Measurements from ENCODE around the gene GVQW3. TPM values are rescaled to one million over a fixed set of nuclear protein-coding genes. Genes with fewer than 3 reads are reported as not detected.
A peak's percentile ranks its signal among the peaks of the same experiment; 100 is the strongest.

The GVQW3 gene
- total and polyA plus RNA-seq, 9 donors, result 2.7 to 6.0 (median 3.5) TPM

GRCh38 chr11:76443268-76443980, 62.3 kb downstream of the GVQW3 start:
- DNase-seq, result peak; percentile 9
- Histone ChIP-seq H3K4me1 (ENCODE audit: control insufficient read depth, insufficient read depth, low read length) (peaks cover 5% of the 10 kb centered on the region), H3K27me3 (ENCODE audit: control insufficient read depth, insufficient read depth, low read length) (no peaks in the 10 kb centered on the region), H3K9me3 (replicated peaks; ENCODE audit: control insufficient read depth, low read depth, low read length) (no peaks in the 10 kb centered on the region), H3K36me3 (ENCODE audit: control insufficient read depth, insufficient read depth, low read length) (peaks cover 3% of the 10 kb centered on the region), H3K4me3 (ENCODE audit: low read length) (peak overlapping the region; percentile 94), H3K27ac (ENCODE audit: low read length) (peak overlapping the region; percentile 99)
- WGBS (ENCODE audit: insufficient coverage), result no CpG with 5 or more reads among the region's 10 CpGs

GRCh38 chr11:76444065-76444383, 62.9 kb downstream of the GVQW3 start:
- Histone ChIP-seq H3K27ac (ENCODE audit: low read length) (peak overlapping the region; percentile 99), H3K4me3 (ENCODE audit: low read length) (peak overlapping the region; percentile 94), H3K4me1 (ENCODE audit: control insufficient read depth, insufficient read depth, low read length) (peaks cover 5% of the 10 kb centered on the region), H3K9me3 (replicated peaks; ENCODE audit: control insufficient read depth, low read depth, low read length) (no peaks in the 10 kb centered on the region), H3K27me3 (ENCODE audit: control insufficient read depth, insufficient read depth, low read length) (no peaks in the 10 kb centered on the region), H3K36me3 (ENCODE audit: control insufficient read depth, insufficient read depth, low read length) (peaks cover 3% of the 10 kb centered on the region)
- WGBS (ENCODE audit: insufficient coverage), result 0% methylated on average over 7 of the region's 10 CpGs
- DNase-seq, result no peak

- H3K27me3 ChIP-seq (ENCODE audit: control insufficient read depth, insufficient read depth, low read length), result no peaks in the 10 kb centered on the region
- peak within 1 kb of the TSS; percentile 94 for H3K4me3 ChIP-seq (ENCODE audit: low read length)
- WGBS (ENCODE audit: insufficient coverage), result under 1% methylated on average over 41 of the region's 53 CpGs
- H3K27ac ChIP-seq (ENCODE audit: low read length), result peak within 1 kb of the TSS; percentile 99
- DNase-seq, result peak; percentile 100
- no peaks in the 10 kb centered on the region for H3K9me3 ChIP-seq (replicated peaks; ENCODE audit: control insufficient read depth, low read depth, low read length)
- peaks cover 3% of the 10 kb centered on the region for H3K36me3 ChIP-seq (ENCODE audit: control insufficient read depth, insufficient read depth, low read length)
- H3K4me1 ChIP-seq (ENCODE audit: control insufficient read depth, insufficient read depth, low read length), result peaks cover 5% of the 10 kb centered on the region
Observed at GRCh38 chr11:76444384-76445120, 63.4 kb downstream of the GVQW3 start, which contains the start of gene EMSY. Gene EMSY (plus strand): TSS chr11:76445018. CDS start chr11:76446939, 1,921 bp downstream.

GRCh38 chr11:76445121-76446084, 64.3 kb downstream of the GVQW3 start:
- under 1% methylated on average over 38 of the region's 56 CpGs for WGBS (ENCODE audit: insufficient coverage)
- H3K4me1 ChIP-seq (ENCODE audit: control insufficient read depth, insufficient read depth, low read length), result peaks cover 5% of the 10 kb centered on the region
- DNase-seq, result peak; percentile 95
- H3K9me3 ChIP-seq (replicated peaks; ENCODE audit: control insufficient read depth, low read depth, low read length), result no peaks in the 10 kb centered on the region
- H3K4me3 ChIP-seq (ENCODE audit: low read length), result peak overlapping the region; percentile 94
- H3K36me3 ChIP-seq (ENCODE audit: control insufficient read depth, insufficient read depth, low read length), result peaks cover 6% of the 10 kb centered on the region
- H3K27ac ChIP-seq (ENCODE audit: low read length), result peak overlapping the region; percentile 99
- H3K27me3 ChIP-seq (ENCODE audit: control insufficient read depth, insufficient read depth, low read length), result no peaks in the 10 kb centered on the region

- no peaks in the 10 kb centered on the region for H3K27me3 ChIP-seq (ENCODE audit: control insufficient read depth, insufficient read depth, low read length)
- H3K4me3 ChIP-seq (ENCODE audit: low read length), result no peak overlapping the region
- no peak for DNase-seq
- peaks cover 3% of the 10 kb centered on the region for H3K4me1 ChIP-seq (ENCODE audit: control insufficient read depth, insufficient read depth, low read length)
- peaks cover 10% of the 10 kb centered on the region for H3K36me3 ChIP-seq (ENCODE audit: control insufficient read depth, insufficient read depth, low read length)
- no peaks in the 10 kb centered on the region for H3K9me3 ChIP-seq (replicated peaks; ENCODE audit: control insufficient read depth, low read depth, low read length)
- no CpG with 5 or more reads among the region's 2 CpGs for WGBS (ENCODE audit: insufficient coverage)
- no peak overlapping the region for H3K27ac ChIP-seq (ENCODE audit: low read length)
Observed at GRCh38 chr11:76448506-76448905, 67.4 kb downstream of the GVQW3 start.

GRCh38 chr11:76453248-76453647, 72.1 kb downstream of the GVQW3 start:
- H3K27ac ChIP-seq (ENCODE audit: low read length), result no peak overlapping the region
- H3K9me3 ChIP-seq (replicated peaks; ENCODE audit: control insufficient read depth, low read depth, low read length), result no peaks in the 10 kb centered on the region
- no peak for DNase-seq
- H3K36me3 ChIP-seq (ENCODE audit: control insufficient read depth, insufficient read depth, low read length), result peaks cover 19% of the 10 kb centered on the region
- H3K4me1 ChIP-seq (ENCODE audit: control insufficient read depth, insufficient read depth, low read length), result no peaks in the 10 kb centered on the region
- no CpG with 5 or more reads among the region's 6 CpGs for WGBS (ENCODE audit: insufficient coverage)
- no peaks in the 10 kb centered on the region for H3K27me3 ChIP-seq (ENCODE audit: control insufficient read depth, insufficient read depth, low read length)
- no peak overlapping the region for H3K4me3 ChIP-seq (ENCODE audit: low read length)

GRCh38 chr11:76455331-76455730, 74.2 kb downstream of the GVQW3 start:
- peaks cover 18% of the 10 kb centered on the region for H3K36me3 ChIP-seq (ENCODE audit: control insufficient read depth, insufficient read depth, low read length)
- H3K9me3 ChIP-seq (replicated peaks; ENCODE audit: control insufficient read depth, low read depth, low read length), result no peaks in the 10 kb centered on the region
- DNase-seq, result no peak
- H3K27me3 ChIP-seq (ENCODE audit: control insufficient read depth, insufficient read depth, low read length), result no peaks in the 10 kb centered on the region
- no peak overlapping the region for H3K27ac ChIP-seq (ENCODE audit: low read length)
- H3K4me3 ChIP-seq (ENCODE audit: low read length), result no peak overlapping the region
- WGBS (ENCODE audit: insufficient coverage), result no CpG with 5 or more reads among the region's 2 CpGs
- no peaks in the 10 kb centered on the region for H3K4me1 ChIP-seq (ENCODE audit: control insufficient read depth, insufficient read depth, low read length)

- DNase-seq, result no peak
- no peaks in the 10 kb centered on the region for H3K27me3 ChIP-seq (ENCODE audit: control insufficient read depth, insufficient read depth, low read length)
- H3K4me1 ChIP-seq (ENCODE audit: control insufficient read depth, insufficient read depth, low read length), result no peaks in the 10 kb centered on the region
- H3K27ac ChIP-seq (ENCODE audit: low read length), result no peak overlapping the region
- peaks cover 19% of the 10 kb centered on the region for H3K36me3 ChIP-seq (ENCODE audit: control insufficient read depth, insufficient read depth, low read length)
- no peak overlapping the region for H3K4me3 ChIP-seq (ENCODE audit: low read length)
- no peaks in the 10 kb centered on the region for H3K9me3 ChIP-seq (replicated peaks; ENCODE audit: control insufficient read depth, low read depth, low read length)
Observed at GRCh38 chr11:76455931-76456330, 74.8 kb downstream of the GVQW3 start.

GRCh38 chr11:76456571-76456970, 75.4 kb downstream of the GVQW3 start:
- H3K4me3 ChIP-seq (ENCODE audit: low read length), result no peak overlapping the region
- peaks cover 21% of the 10 kb centered on the region for H3K36me3 ChIP-seq (ENCODE audit: control insufficient read depth, insufficient read depth, low read length)
- H3K4me1 ChIP-seq (ENCODE audit: control insufficient read depth, insufficient read depth, low read length), result no peaks in the 10 kb centered on the region
- no peak for DNase-seq
- no peak overlapping the region for H3K27ac ChIP-seq (ENCODE audit: low read length)
- WGBS (ENCODE audit: insufficient coverage), result no CpG with 5 or more reads among the region's 2 CpGs
- H3K9me3 ChIP-seq (replicated peaks; ENCODE audit: control insufficient read depth, low read depth, low read length), result no peaks in the 10 kb centered on the region
- no peaks in the 10 kb centered on the region for H3K27me3 ChIP-seq (ENCODE audit: control insufficient read depth, insufficient read depth, low read length)

All from muscle of leg (tissue), 11 donors.